Breast epithelium (tissue), 4 donors: ENCODE data around the gene ABCA4. TPM values are rescaled to one million over a fixed set of nuclear protein-coding genes. Genes with fewer than 3 reads are reported as not detected.
"Not testable (repeated sequence)": the region's sequence is repeated elsewhere in the genome, so short reads cannot be mapped to it uniquely, and the experiment has no call there.

Experiments
- DNase-seq, 2 donors: peaks; one replicate each; pipeline ENCODE4 v3.0.0-alpha.2; 2019; ENCODE audit warnings: low spot score in 2 of 2
- H3K27ac ChIP-seq, 2 donors: fragments of 200-600 bp; sonication (generic) in 1 of 2; one replicate each; pipeline ENCODE4 v1.5.1; 2016 to 2019; ENCODE audit warnings: mild to moderate bottlenecking in 1 of 2
- H3K27me3 ChIP-seq, 2 donors: fragments of 200-600 bp; sonication (generic) in 1 of 2; one replicate each; pipeline versions ENCODE4 v1.5.1 to v1.6.0; 2017 to 2019; ENCODE audit warnings: control low read depth in 1 of 2, mild to moderate bottlenecking in 1 of 2
- H3K36me3 ChIP-seq: fragments of 200-600 bp; one replicate; pipeline ENCODE4 v1.5.1; 2019
- H3K4me1 ChIP-seq, 2 donors: fragments of 200-600 bp; sonication (generic); one replicate each; pipeline ENCODE4 v1.5.1; 2016 to 2019; ENCODE audit warnings: control low read depth in 1 of 2
- H3K4me3 ChIP-seq, 3 donors: fragments of 200-600 bp; sonication (generic); 1 replicate in 2 of 3; 2 replicates in 1 of 3; pipeline ENCODE4 v1.5.1; 2016 to 2019; ENCODE audit warnings: mild to moderate bottlenecking in 3 of 3, moderate library complexity in 2 of 3
- H3K9me3 ChIP-seq, 2 donors: fragments of 200-600 bp; sonication (generic) in 1 of 2; one replicate each; pipeline ENCODE4 v1.5.1; 2016 to 2019; ENCODE audit warnings: control low read depth in 1 of 2
- POLR2A ChIP-seq: fragments of 450-650 bp; IDR thresholded peaks from one replicate; pipeline ENCODE4 v1.6.1; 2016; ENCODE audit warnings: antibody characterized with exemption, mild to moderate bottlenecking, moderate library complexity
- POLR2AphosphoS5 ChIP-seq, 3 donors: sonication (generic); formaldehyde crosslinking; IDR thresholded peaks; one replicate each; pipeline ENCODE4 v1.6.1; 2017; ENCODE audit warnings: antibody characterized with exemption in 3 of 3
- intact Hi-C: fragments of 100-400 bp; cut with DNase I; formaldehyde crosslinking; loops from one replicate; pipeline ENCODE4 v1.15.1; 2023; ENCODE audit warnings: low total_unique reads
- total RNA-seq, 3 donors: library from RNA; depleted of rRNA; stranded (reverse); fragments of >200 nt; gene quantifications; one replicate each; pipeline ENCODE4 v1.1.0, GENCODE V29; 2016
- TF ChIP-seq, protein P1 (sequence below), 3 donors: fragments of 450-650 bp; IDR thresholded peaks; one replicate each; pipeline ENCODE4 v1.5.1; 2016 to 2017; ENCODE audit warnings: antibody characterized with exemption in 3 of 3, mild to moderate bottlenecking in 3 of 3, moderate library complexity in 3 of 3

Gene ABCA4
- total RNA-seq, 3 donors from 2014 or later, result 0.16 to 3.5 (median 1.3) TPM

DNA sequence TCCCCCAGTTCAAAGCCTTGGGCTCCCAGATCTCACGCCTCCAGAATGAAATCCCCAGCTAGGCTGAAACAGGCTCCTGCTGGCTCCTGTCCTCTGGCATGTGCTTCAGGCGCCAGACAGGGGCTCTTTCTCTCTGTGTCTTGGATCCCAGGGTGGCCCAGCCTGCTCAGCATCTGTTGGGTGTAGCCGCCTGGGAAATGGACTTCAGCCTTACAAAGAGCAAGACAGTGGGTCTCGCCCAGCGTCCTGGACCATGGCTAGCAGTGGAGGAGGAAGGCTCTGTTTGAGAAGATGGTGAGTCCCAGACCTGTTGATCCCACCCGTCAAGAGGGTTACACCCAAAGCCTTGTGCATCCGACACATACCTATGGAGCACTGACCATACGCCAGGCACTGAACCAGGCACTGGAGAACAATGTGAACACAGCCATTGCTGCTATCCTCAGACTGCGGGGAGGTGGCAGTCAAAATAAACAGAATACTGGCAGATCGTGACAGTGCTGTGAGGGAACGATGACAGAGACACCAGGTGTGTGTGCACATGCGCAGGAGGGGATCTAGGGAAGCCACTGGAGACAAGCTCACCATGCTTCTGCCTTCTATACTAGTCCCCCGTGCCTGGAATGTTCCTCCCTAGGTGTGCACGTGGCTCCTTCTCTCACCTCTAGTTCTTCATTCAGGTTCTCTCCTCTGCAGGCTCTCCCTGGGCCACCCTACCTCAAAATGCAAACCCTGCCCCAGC, 118.7 kb downstream of the ABCA4 start:
- no peaks in the 10 kb centered on the region for H3K4me1 ChIP-seq
- no peaks in the 10 kb centered on the region for H3K36me3 ChIP-seq
- no peak overlapping the region for H3K27ac ChIP-seq
- H3K9me3 ChIP-seq, result no peaks in the 10 kb centered on the region
- no peak overlapping the region for H3K4me3 ChIP-seq
- intact Hi-C loops, result no loop called here
- H3K27me3 ChIP-seq, result no peaks in the 10 kb centered on the region
- no peak for DNase-seq
- TF ChIP-seq, protein P1, sequence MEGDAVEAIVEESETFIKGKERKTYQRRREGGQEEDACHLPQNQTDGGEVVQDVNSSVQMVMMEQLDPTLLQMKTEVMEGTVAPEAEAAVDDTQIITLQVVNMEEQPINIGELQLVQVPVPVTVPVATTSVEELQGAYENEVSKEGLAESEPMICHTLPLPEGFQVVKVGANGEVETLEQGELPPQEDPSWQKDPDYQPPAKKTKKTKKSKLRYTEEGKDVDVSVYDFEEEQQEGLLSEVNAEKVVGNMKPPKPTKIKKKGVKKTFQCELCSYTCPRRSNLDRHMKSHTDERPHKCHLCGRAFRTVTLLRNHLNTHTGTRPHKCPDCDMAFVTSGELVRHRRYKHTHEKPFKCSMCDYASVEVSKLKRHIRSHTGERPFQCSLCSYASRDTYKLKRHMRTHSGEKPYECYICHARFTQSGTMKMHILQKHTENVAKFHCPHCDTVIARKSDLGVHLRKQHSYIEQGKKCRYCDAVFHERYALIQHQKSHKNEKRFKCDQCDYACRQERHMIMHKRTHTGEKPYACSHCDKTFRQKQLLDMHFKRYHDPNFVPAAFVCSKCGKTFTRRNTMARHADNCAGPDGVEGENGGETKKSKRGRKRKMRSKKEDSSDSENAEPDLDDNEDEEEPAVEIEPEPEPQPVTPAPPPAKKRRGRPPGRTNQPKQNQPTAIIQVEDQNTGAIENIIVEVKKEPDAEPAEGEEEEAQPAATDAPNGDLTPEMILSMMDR (IDR thresholded peaks at IDR 0.05), result no peak

DNA sequence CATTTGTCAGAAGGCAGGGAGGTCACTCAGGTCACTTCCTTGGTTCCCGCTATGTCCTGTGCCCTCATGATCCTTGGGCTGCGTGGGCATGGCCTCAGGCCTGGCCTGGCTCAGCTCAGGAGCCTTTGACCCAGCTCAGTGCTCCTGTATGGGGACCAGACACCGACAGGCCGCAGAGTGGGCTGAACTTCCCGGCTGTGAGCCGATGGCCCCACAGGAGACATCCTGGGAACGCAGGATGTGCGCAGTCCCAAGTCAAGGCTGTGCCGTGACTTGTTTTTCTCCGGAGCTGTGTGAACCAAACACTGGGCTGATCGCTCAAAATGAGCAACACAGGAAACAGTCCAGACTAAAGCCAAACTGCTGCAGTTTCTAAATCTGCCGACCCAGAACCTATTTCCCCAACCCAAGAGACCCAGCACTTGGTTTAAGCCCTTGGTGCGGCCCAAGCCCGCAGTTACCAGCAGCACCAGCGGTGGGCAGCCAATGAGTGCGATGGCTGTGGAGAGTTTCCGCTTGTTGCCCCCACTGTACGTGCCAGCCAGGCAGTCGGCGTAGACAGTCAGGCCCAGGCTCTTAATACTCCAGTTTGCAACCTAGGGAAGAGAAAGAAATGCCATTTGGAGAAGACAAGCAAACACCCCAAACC, 119.4 kb downstream of the ABCA4 start:
- no peak for DNase-seq
- Histone ChIP-seq H3K36me3 (no peaks in the 10 kb centered on the region), H3K4me1 (no peaks in the 10 kb centered on the region), H3K4me3 (no peak overlapping the region), H3K27ac (no peak overlapping the region), H3K27me3 (no peaks in the 10 kb centered on the region), H3K9me3 (no peaks in the 10 kb centered on the region)
- TF ChIP-seq POLR2AphosphoS5 (IDR thresholded peaks at IDR 0.05) (no peak), POLR2A (no peak)
- TF ChIP-seq, protein P1 (IDR thresholded peaks at IDR 0.05), result no peak
- intact Hi-C loops, result no loop called here

DNA sequence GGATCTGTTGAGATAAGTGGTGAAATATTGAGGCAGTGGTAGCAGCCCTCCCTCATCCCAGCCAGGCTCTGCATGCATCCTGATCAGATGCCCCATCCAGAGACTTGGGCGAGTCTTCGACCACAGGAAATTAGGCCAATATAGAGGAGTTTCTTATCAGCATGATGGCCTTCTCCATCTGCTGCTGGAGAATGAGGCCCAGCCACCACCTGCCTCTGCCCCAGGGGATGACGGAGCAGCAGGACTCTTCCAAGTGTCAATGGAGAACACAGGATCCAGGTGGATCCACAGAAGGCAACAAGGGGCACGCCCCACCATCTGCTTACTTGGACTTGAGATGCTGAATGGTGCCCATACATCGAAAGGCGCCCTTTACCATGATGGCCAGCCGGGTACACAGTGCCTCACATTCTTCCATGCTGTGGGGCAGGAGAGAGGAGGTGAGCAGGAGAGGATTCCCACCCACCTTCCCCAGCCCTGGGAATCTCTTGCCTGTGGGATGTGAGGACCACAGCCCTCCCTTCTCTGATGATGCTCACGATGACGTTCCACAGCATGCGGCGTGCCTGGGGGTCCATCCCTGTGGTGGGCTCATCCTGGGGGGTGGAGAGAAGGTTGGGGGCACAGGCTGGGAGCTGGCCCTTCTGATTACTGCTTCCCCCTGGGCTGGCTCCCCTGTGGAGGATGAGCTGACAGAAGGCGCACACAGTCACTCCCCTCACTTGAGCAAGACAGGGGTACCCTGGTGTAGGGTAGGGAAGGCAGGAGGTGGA, 120.3 kb downstream of the ABCA4 start:
- Histone ChIP-seq H3K9me3 (no peaks in the 10 kb centered on the region), H3K4me1 (no peaks in the 10 kb centered on the region), H3K36me3 (no peaks in the 10 kb centered on the region), H3K27ac (no peak overlapping the region), H3K4me3 (no peak overlapping the region), H3K27me3 (no peaks in the 10 kb centered on the region)
- intact Hi-C loops, result no loop called here
- no peak for DNase-seq
- TF ChIP-seq POLR2A (no peak), POLR2AphosphoS5 (IDR thresholded peaks at IDR 0.05) (no peak)
- TF ChIP-seq, protein P1 (IDR thresholded peaks at IDR 0.05), result no peak

DNA sequence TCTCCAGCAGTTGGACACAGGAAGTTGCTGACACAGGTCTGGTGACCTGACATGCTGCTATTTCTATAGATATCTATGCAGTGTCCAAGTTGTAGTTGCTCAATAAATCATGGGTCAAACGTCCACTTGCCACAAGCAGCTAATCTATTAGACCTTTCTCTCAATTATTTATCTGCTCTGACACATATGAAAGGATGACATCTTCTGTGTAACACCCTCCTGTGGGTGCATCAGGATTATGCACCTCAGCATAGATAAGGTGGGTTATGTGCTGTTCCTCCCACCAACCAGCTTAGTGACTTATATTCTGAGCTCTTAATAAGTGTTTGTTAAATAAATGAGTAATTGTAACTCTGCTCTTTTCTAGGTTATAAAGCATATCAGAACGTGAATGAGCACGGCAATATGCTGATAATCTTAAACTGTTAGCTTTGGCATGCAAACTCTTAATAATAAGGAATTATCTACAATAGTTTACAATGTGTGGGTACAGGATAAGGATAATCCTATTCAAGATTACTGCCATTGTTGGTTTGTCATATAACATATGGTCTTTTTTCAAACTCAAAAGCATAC, 121.0 kb downstream of the ABCA4 start:
- H3K27me3 ChIP-seq, result no peaks in the 10 kb centered on the region
- intact Hi-C loops, result no loop called here
- no peak overlapping the region for H3K27ac ChIP-seq
- H3K9me3 ChIP-seq, result no peaks in the 10 kb centered on the region
- no peak for TF ChIP-seq POLR2AphosphoS5 (IDR thresholded peaks at IDR 0.05)
- TF ChIP-seq POLR2A, result no peak
- TF ChIP-seq, protein P1 (IDR thresholded peaks at IDR 0.05), result no peak
- no peaks in the 10 kb centered on the region for H3K4me1 ChIP-seq
- no peaks in the 10 kb centered on the region for H3K36me3 ChIP-seq
- H3K4me3 ChIP-seq, result no peak overlapping the region
- no peak for DNase-seq

DNA sequence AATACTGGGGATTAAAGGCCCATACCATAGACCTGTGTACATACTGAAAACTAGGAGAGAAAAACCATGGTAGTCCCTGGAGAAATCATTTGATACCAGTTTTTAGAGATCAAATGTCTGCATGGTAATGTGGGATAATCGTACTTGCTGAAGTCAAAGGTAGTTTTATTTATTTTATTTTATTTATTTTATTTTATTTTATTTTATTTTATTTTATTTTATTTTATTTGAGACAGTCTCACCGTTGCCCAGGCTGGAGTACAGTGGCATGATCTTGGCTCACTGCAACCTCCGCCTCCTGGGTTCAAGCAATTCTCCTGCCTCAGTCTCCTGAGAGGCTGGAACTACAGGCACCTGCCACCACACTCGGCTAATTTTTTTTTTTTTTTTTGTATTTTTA, 122.4 kb downstream of the ABCA4 start:
- H3K27ac ChIP-seq, H3K4me1 ChIP-seq, H3K4me3 ChIP-seq, DNase-seq, intact Hi-C loops, H3K27me3 ChIP-seq, H3K36me3 ChIP-seq, H3K9me3 ChIP-seq: not testable (repeated sequence)
